H1 (cell line): ENCODE data around the gene SLC2A3. TPM values are rescaled to one million over a fixed set of nuclear protein-coding genes. Genes with fewer than 3 reads are reported as not detected.

Experiments used
- CTCF ChIA-PET: fragments of 300-600 bp; sonication (Branson Sonifier 250); formaldehyde crosslinking; loops from one replicate; lab custom pipeline; 2021; ENCODE audit not compliant: partially characterized antibody; lab: Charles Lee
- POLR2A ChIA-PET: fragments of 300-600 bp; sonication (Branson Sonifier 250); formaldehyde crosslinking; loops from one replicate; lab custom pipeline; 2021; ENCODE audit warnings: inconsistent platforms; ENCODE audit not compliant: partially characterized antibody; lab: Charles Lee
- DNase-seq, 2 experiments: peaks; one replicate each; pipeline versions ENCODE4 v3.0.0 to v3.0.0-alpha.2; 2010 to 2022; ENCODE audit warnings: low spot score in 2 of 2, low read depth in 1 of 2, mixed read lengths in 1 of 2
- FAIRE-seq: peaks from 2 replicates; lab custom pipeline; 2011; peaks lifted over from hg19 to GRCh38; lab: Jason Lieb, UNC
- H2AFZ ChIP-seq: 2 replicates; pipeline ENCODE4 v1.8.1; 2012; ENCODE audit warnings: low read length, inconsistent platforms
- H2AK5ac ChIP-seq: 2 replicates; pipeline ENCODE4 v1.6.1; 2013; ENCODE audit warnings: low read depth, low read length
- H2BK120ac ChIP-seq: replicated peaks from 2 replicates; pipeline ENCODE3; 2013; ENCODE audit warnings: low read depth, low read length, inconsistent platforms
- H2BK12ac ChIP-seq: 2 replicates; pipeline ENCODE4 v1.6.1; 2013; ENCODE audit warnings: low read depth, low read length
- H2BK15ac ChIP-seq: 2 replicates; pipeline ENCODE4 v1.6.1; 2013; ENCODE audit warnings: low read length
- H2BK20ac ChIP-seq: 2 replicates; pipeline ENCODE4 v1.6.1; 2013; ENCODE audit warnings: low read length
- H2BK5ac ChIP-seq: 2 replicates; pipeline ENCODE4 v1.6.1; 2013; ENCODE audit warnings: low read depth, low read length
- H3K14ac ChIP-seq: 2 replicates; pipeline ENCODE4 v1.6.1; 2013; ENCODE audit warnings: inconsistent platforms; ENCODE audit not compliant: insufficient read length
- H3K18ac ChIP-seq: 2 replicates; pipeline ENCODE4 v1.6.1; 2013; ENCODE audit warnings: low read length; ENCODE audit errors: extremely low read depth
- H3K23ac ChIP-seq: 2 replicates; pipeline ENCODE4 v1.6.1; 2013; ENCODE audit warnings: inconsistent platforms; ENCODE audit not compliant: insufficient read length
- H3K23me2 ChIP-seq: 2 replicates; pipeline ENCODE4 v1.6.1; 2013; ENCODE audit warnings: low read depth, low read length
- H3K27ac ChIP-seq: 2 replicates; pipeline ENCODE4 v1.6.1; 2011; ENCODE audit warnings: low read depth, low read length, inconsistent platforms
- H3K27me3 ChIP-seq, 4 experiments: replicated peaks in 1 of 4; 1 replicate in 1 of 4; 2 replicates in 3 of 4; pipeline versions ENCODE4 v1.6.1 to v1.8.1; 2011 to 2013; ENCODE audit warnings: low read length in 3 of 4, mild to moderate bottlenecking in 3 of 4, inconsistent platforms in 2 of 4, mixed read lengths in 2 of 4, moderate library complexity in 1 of 4; ENCODE audit not compliant: control insufficient read depth in 3 of 4, insufficient read depth in 3 of 4; ENCODE audit errors: extremely low read depth in 1 of 4
- H3K36me3 ChIP-seq, 4 experiments: 2 replicates each; pipeline versions ENCODE4 v1.6.1 to v1.8.1; 2011 to 2013; ENCODE audit warnings: mild to moderate bottlenecking in 4 of 4, low read length in 3 of 4, moderate library complexity in 2 of 4, control low read depth in 1 of 4, inconsistent platforms in 1 of 4; ENCODE audit not compliant: insufficient read depth in 4 of 4, control insufficient read depth in 2 of 4
- H3K4ac ChIP-seq: replicated peaks from 2 replicates; pipeline ENCODE3; 2013; ENCODE audit warnings: low read length, low read depth, mixed read lengths, inconsistent platforms; ENCODE audit not compliant: insufficient read length
- H3K4me1 ChIP-seq, 4 experiments: replicated peaks in 1 of 4; 1 replicate in 1 of 4; 2 replicates in 3 of 4; pipeline versions ENCODE4 v1.6.1 to v1.8.1; 2011 to 2013; ENCODE audit warnings: low read length in 3 of 4, inconsistent platforms in 2 of 4, mixed read lengths in 1 of 4; ENCODE audit not compliant: insufficient read depth in 4 of 4, control insufficient read depth in 3 of 4
- H3K4me2 ChIP-seq, 2 experiments: 2 replicates each; pipeline versions ENCODE4 v1.6.1 to v1.8.1; 2011 to 2013; ENCODE audit warnings: low read depth in 2 of 2, low read length in 2 of 2, control low read depth in 1 of 2, inconsistent platforms in 1 of 2, mild to moderate bottlenecking in 1 of 2; ENCODE audit not compliant: insufficient read depth in 1 of 2
- H3K4me3 ChIP-seq, 4 experiments: fragments of 200-600, 300-600 bp in 1 of 4; sonication (generic), shearing (Covaris generic), sonication (Bioruptor Twin) in 1 of 4; 2 replicates each; pipeline versions ENCODE4 v1.5.1 to v1.8.1; 2011 to 2016; ENCODE audit warnings: low read length in 4 of 4, low read depth in 3 of 4, control low read depth in 2 of 4, inconsistent platforms in 2 of 4, mild to moderate bottlenecking in 2 of 4, mixed read lengths in 1 of 4, moderate library complexity in 1 of 4; ENCODE audit not compliant: insufficient read depth in 2 of 4; ENCODE audit errors: extremely low read depth in 1 of 4
- H3K56ac ChIP-seq: replicated peaks from 2 replicates; pipeline ENCODE3; 2013; ENCODE audit warnings: low read depth, mild to moderate bottlenecking, mixed read lengths, low read length, inconsistent platforms; ENCODE audit not compliant: insufficient read length
- H3K79me1 ChIP-seq: 2 replicates; pipeline ENCODE4 v1.6.1; 2013; ENCODE audit warnings: low read depth, low read length, control low read depth
- H3K79me2 ChIP-seq, 2 experiments: 2 replicates each; pipeline versions ENCODE4 v1.6.1 to v1.8.1; 2012 to 2013; ENCODE audit warnings: low read length in 2 of 2, mild to moderate bottlenecking in 2 of 2, inconsistent platforms in 1 of 2; ENCODE audit not compliant: insufficient read depth in 2 of 2, control insufficient read depth in 1 of 2
- H3K9ac ChIP-seq, 4 experiments: replicated peaks in 1 of 4; 1 replicate in 1 of 4; 2 replicates in 3 of 4; pipeline versions ENCODE4 v1.6.1 to v1.8.1; 2011 to 2013; ENCODE audit warnings: low read depth in 3 of 4, low read length in 3 of 4, control low read depth in 2 of 4, mild to moderate bottlenecking in 2 of 4, moderate library complexity in 2 of 4, inconsistent platforms in 1 of 4; ENCODE audit errors: extremely low read depth in 1 of 4
- H3K9me3 ChIP-seq, 2 experiments: 2 replicates each; pipeline versions ENCODE4 v1.6.1 to v1.8.1; 2012 to 2013; ENCODE audit warnings: mild to moderate bottlenecking in 2 of 2, moderate library complexity in 2 of 2, control low read depth in 1 of 2, inconsistent platforms in 1 of 2, low read depth in 1 of 2, low read length in 1 of 2, mixed read lengths in 1 of 2; ENCODE audit not compliant: insufficient read depth in 2 of 2
- H4K20me1 ChIP-seq, 2 experiments: replicated peaks in 1 of 2; 2 replicates each; pipeline versions ENCODE3 to v1.8.1; 2011 to 2013; ENCODE audit warnings: inconsistent platforms in 2 of 2, low read length in 2 of 2, mild to moderate bottlenecking in 1 of 2; ENCODE audit not compliant: insufficient read depth in 2 of 2, control insufficient read depth in 1 of 2
- H4K5ac ChIP-seq: 2 replicates; pipeline ENCODE4 v1.6.1; 2013; ENCODE audit warnings: low read length, low read depth, mixed read lengths, inconsistent platforms; ENCODE audit not compliant: insufficient read length
- H4K8ac ChIP-seq: 2 replicates; pipeline ENCODE4 v1.8.0; 2013; ENCODE audit warnings: mild to moderate bottlenecking, moderate library complexity, low read length, inconsistent platforms; ENCODE audit not compliant: insufficient read depth; ENCODE audit errors: extremely low read depth
- H4K91ac ChIP-seq: replicated peaks from 2 replicates; pipeline ENCODE3; 2013; ENCODE audit warnings: low read length, mixed read lengths, inconsistent platforms; ENCODE audit not compliant: insufficient read length
- TAF1 ChIP-seq: IDR thresholded peaks from 2 replicates; pipeline ENCODE4 v1.6.1; 2011; ENCODE audit warnings: mild to moderate bottlenecking, low read depth, low read length
- WGBS, 2 experiments: shearing (Covaris generic) in 1 of 2; methylation state at CpG; one replicate each; pipeline versions ENCODE4 v1.1.6 to v1.1.7; 2013 to 2015; ENCODE audit warnings: low lambda C conversion rate in 2 of 2, mixed read lengths in 2 of 2, inconsistent platforms in 1 of 2, low coverage in 1 of 2, missing lambda C conversion rate in 1 of 2; ENCODE audit not compliant: insufficient replicate concordance in 2 of 2, insufficient coverage in 1 of 2, insufficient read length in 1 of 2; ENCODE audit errors: extremely low coverage in 1 of 2, missing lambda C conversion rate in 1 of 2; 5-methylcytosine and 5-hydroxymethylcytosine counted together
- polyA plus RNA-seq, 7 experiments: library from polyadenylated mRNA; depleted of rRNA in 3 of 7; stranded (reverse) in 5 of 7; unstranded in 2 of 7; fragments of >200 nt in 5 of 7; fragments of 200-250 nt in 2 of 7; gene quantifications; 1 replicate in 5 of 7; 2 replicates in 1 of 7; 4 replicates in 1 of 7; pipeline versions ENCODE4 v1.2.1 to v1.2.3, GENCODE V29; 2011 to 2013; ENCODE audit warnings: missing spikeins in 2 of 7, mixed read lengths in 2 of 7
- small RNA-seq: library from polyadenylated mRNA; stranded (forward); fragments of <200 nt; extraction: miRNeasy Mini kit (QIAGEN cat#:217004); gene quantifications from one replicate; pipeline ENCODE3, GENCODE V24; 2013; ENCODE audit not compliant: insufficient read depth
- total RNA-seq: library from RNA; stranded (reverse); fragmentation: NEBNext Ultra II Directional; extraction: Animal tissue kit (Norgen Biotek cat#: 25700); gene quantifications from 2 replicates; pipeline ENCODE4 v1.2.1, GENCODE V29; 2021

SLC2A3 gene
- total and polyA plus RNA-seq, 2 of the 8 experiments (the other 6 are each of a cell fraction or from before 2014, with no cell fraction given) = 417 to 688 TPM

GRCh38 chr12:7870335-7870734, 65.7 kb downstream of the SLC2A3 start:
- no peak overlapping the region for H3K27ac ChIP-seq
- H3K9ac ChIP-seq = no peak overlapping the region
- H3K23me2 ChIP-seq = no peaks in the 10 kb centered on the region
- no peak overlapping the region for H4K5ac ChIP-seq
- no peak overlapping the region for H3K4me2 ChIP-seq
- no peaks in the 10 kb centered on the region; a peak in 1 of 4 replicates for H3K79me2 ChIP-seq
- POLR2A ChIA-PET = interaction anchor here (0.6 to 1.3 kb wide), 2 partner anchors 21 to 207 kb away, joined by 3 to 4 read pairs; no protein-coding TSS in a partner anchor
- no peak overlapping the region for H3K4me3 ChIP-seq
- no peaks in the 10 kb centered on the region for H3K27me3 ChIP-seq
- H4K20me1 ChIP-seq = no peaks in the 10 kb centered on the region
- no peak overlapping the region for H2AFZ ChIP-seq
- no peak overlapping the region for H2AK5ac ChIP-seq
- H3K23ac ChIP-seq = no peak overlapping the region
- no peak overlapping the region for H4K91ac ChIP-seq
- H2BK5ac ChIP-seq = no peak overlapping the region
- H4K8ac ChIP-seq = no peak overlapping the region
- no peak overlapping the region for H2BK12ac ChIP-seq
- H3K56ac ChIP-seq = no peak overlapping the region
- no peak for DNase-seq
- 94% methylated on average over 3 of the region's 3 CpGs; no CpG with 5 or more reads in 1 of the 2 experiments for WGBS, 2 experiments
- CTCF ChIA-PET = interaction anchor here (0.9 to 1.4 kb wide), 5 partner anchors 13 to 91 kb away, joined by 3 read pairs; no protein-coding TSS in a partner anchor
- H2BK120ac ChIP-seq = no peak overlapping the region
- peaks cover 0 to 2% (median 0%) of the 10 kb centered on the region in 4 experiments; a peak in 2 of 7 replicates for H3K4me1 ChIP-seq
- H2BK20ac ChIP-seq = no peak overlapping the region
- H3K79me1 ChIP-seq = no peaks in the 10 kb centered on the region
- no peaks in the 10 kb centered on the region for H3K9me3 ChIP-seq
- no peaks in the 10 kb centered on the region for H3K36me3 ChIP-seq
- FAIRE-seq = no peak
- no peak overlapping the region for H3K4ac ChIP-seq
- no peak overlapping the region for H3K18ac ChIP-seq
- H2BK15ac ChIP-seq = peak overlapping the region; percentile 4; the same call in 1 of the 2 replicates
- no peak for TF ChIP-seq TAF1
- H3K14ac ChIP-seq = no peak overlapping the region

Small RNA genes within 50 kb of the gene (small RNA-seq; reads per million reads assigned to genes)
- not detected for gene RF00019

Other genes with a start within 250 kb of the SLC2A3 start
- gene GDF3, start 240.4 kb downstream of the SLC2A3 start, total RNA-seq = 12.6 and 16.8 TPM in 2 replicates
- gene GDF3, start 240.4 kb downstream of the SLC2A3 start, polyA plus RNA-seq (2011; rRNA removed) = 4.1 and 4.3 TPM in 2 replicates
- 1.2 and 1.6 TPM in 2 replicates for gene DPPA3, start 224.8 kb downstream of the SLC2A3 start, total RNA-seq
- gene DPPA3, start 224.8 kb downstream of the SLC2A3 start, polyA plus RNA-seq (2011; rRNA removed) = 0.11 and 0.30 TPM in 2 replicates
- gene CLEC4C, start 188.8 kb downstream of the SLC2A3 start, total RNA-seq = 0.76 TPM in 1 of 2 replicates, not detected in the other
- gene CLEC4C, start 188.8 kb downstream of the SLC2A3 start, polyA plus RNA-seq (2011; rRNA removed) = 0.13 TPM in 1 of 2 replicates, not detected in the other
- not detected in 2 replicates for gene NANOGNB, start 171.0 kb downstream of the SLC2A3 start, total RNA-seq
- gene NANOGNB, start 171.0 kb downstream of the SLC2A3 start, polyA plus RNA-seq (2011; rRNA removed) = not detected in 2 replicates
- 229 and 231 TPM in 2 replicates for gene NANOG, start 146.8 kb downstream of the SLC2A3 start, total RNA-seq
- 31.1 and 53.7 TPM in 2 replicates for gene NANOG, start 146.8 kb downstream of the SLC2A3 start, polyA plus RNA-seq (2011; rRNA removed)
- 18.2 and 19.3 TPM in 2 replicates for gene SLC2A14, start 63.3 kb downstream of the SLC2A3 start, total RNA-seq
- gene SLC2A14, start 63.3 kb downstream of the SLC2A3 start, polyA plus RNA-seq (2011; rRNA removed) = 10.1 and 11.1 TPM in 2 replicates
- 8.2 and 9.3 TPM in 2 replicates for gene FOXJ2, start 96.5 kb upstream of the SLC2A3 start, total RNA-seq
- 4.2 and 6.2 TPM in 2 replicates for gene FOXJ2, start 96.5 kb upstream of the SLC2A3 start, polyA plus RNA-seq (2011; rRNA removed)
- gene C3AR1, start 130.2 kb upstream of the SLC2A3 start, total RNA-seq = not detected in 2 replicates
- gene C3AR1, start 130.2 kb upstream of the SLC2A3 start, polyA plus RNA-seq (2011; rRNA removed) = not detected in 2 replicates
- 22.1 and 23.4 TPM in 2 replicates for gene NECAP1, start 146.1 kb upstream of the SLC2A3 start, total RNA-seq
- 17.3 and 18.6 TPM in 2 replicates for gene NECAP1, start 146.1 kb upstream of the SLC2A3 start, polyA plus RNA-seq (2011; rRNA removed)
- 0.41 TPM in 1 of 2 replicates, not detected in the other for gene CLEC4A, start 187.4 kb upstream of the SLC2A3 start, total RNA-seq
- gene CLEC4A, start 187.4 kb upstream of the SLC2A3 start, polyA plus RNA-seq (2011; rRNA removed) = 0.44 TPM in 1 of 2 replicates, not detected in the other
- not detected in 2 replicates for gene ZNF705A, start 220.8 kb upstream of the SLC2A3 start, total RNA-seq
- not detected in 2 replicates for gene ZNF705A, start 220.8 kb upstream of the SLC2A3 start, polyA plus RNA-seq (2011; rRNA removed)